Measurements from ENCODE around the gene CASZ1. TPM values are rescaled to one million over a fixed set of nuclear protein-coding genes. Genes with fewer than 3 reads are reported as not detected.

CASZ1 gene
- total RNA-seq, 4 donors from 2014 or later: 13.1 to 33.7 (median 20.9) TPM

- TF ChIP-seq POLR2A (IDR thresholded peaks at IDR 0.05) (no peak), CTCF (IDR thresholded peaks at IDR 0.05) (no peak)
- Histone ChIP-seq H3K27me3 (no peaks in the 10 kb centered on the region), H3K4me1 (peaks cover 24 to 88% (median 40%) of the 10 kb centered on the region in 3 donors), H3K4me3 (no peak overlapping the region), H3K27ac (peak overlapping the region; percentile 55 to 93 (median 90)), H3K36me3 (peaks cover 0 to 57% (median 7%) of the 10 kb centered on the region in 3 donors), H3K9me3 (no peaks in the 10 kb centered on the region)
- 77 to 86% methylated on average over 6 to 7 of the region's 14 CpGs for WGBS, 2 donors
- intact Hi-C loops (cut with DNase I): no loop called here
- DNase-seq: no peak
Observed at GRCh38 chr1:10632691-10633090, 163.8 kb downstream of the CASZ1 start.

GRCh38 chr1:10631811-10632593, 164.4 kb downstream of the CASZ1 start:
- H3K36me3 ChIP-seq: peaks cover 0 to 59% (median 7%) of the 10 kb centered on the region in 3 donors
- WGBS, 2 donors: 72 to 90% methylated on average over 6 of the region's 14 CpGs
- H3K9me3 ChIP-seq: no peaks in the 10 kb centered on the region
- TF ChIP-seq CTCF (IDR thresholded peaks at IDR 0.05): no peak
- TF ChIP-seq POLR2A (IDR thresholded peaks at IDR 0.05): no peak
- DNase-seq: no peak
- H3K27ac ChIP-seq: peak overlapping the region; percentile 55 to 93 (median 90)
- H3K27me3 ChIP-seq: no peaks in the 10 kb centered on the region
- H3K4me1 ChIP-seq: peaks cover 21 to 81% (median 35%) of the 10 kb centered on the region in 3 donors
- intact Hi-C loops (cut with DNase I): no loop called here
- no peak overlapping the region for H3K4me3 ChIP-seq

GRCh38 chr1:10631121-10631810, 165.2 kb downstream of the CASZ1 start:
- H3K27ac ChIP-seq: peak overlapping the region; percentile 55 to 93 (median 90)
- 88 to 100% methylated on average over 1 to 13 of the region's 20 CpGs for WGBS, 2 donors
- H3K36me3 ChIP-seq: peaks cover 0 to 66% (median 7%) of the 10 kb centered on the region in 3 donors
- H3K27me3 ChIP-seq: no peaks in the 10 kb centered on the region
- no peak overlapping the region for H3K4me3 ChIP-seq
- intact Hi-C loops (cut with DNase I): no loop called here
- DNase-seq: no peak
- peaks cover 19 to 74% (median 32%) of the 10 kb centered on the region in 3 donors for H3K4me1 ChIP-seq
- no peak for TF ChIP-seq POLR2A (IDR thresholded peaks at IDR 0.05)
- no peak for TF ChIP-seq CTCF (IDR thresholded peaks at IDR 0.05)
- no peaks in the 10 kb centered on the region for H3K9me3 ChIP-seq

- H3K9me3 ChIP-seq: no peaks in the 10 kb centered on the region
- TF ChIP-seq POLR2A (IDR thresholded peaks at IDR 0.05) (no peak), CTCF (IDR thresholded peaks at IDR 0.05) (no peak)
- 40% methylated on average over 1 of the region's 13 CpGs; no CpG with 5 or more reads in 1 of the 2 donors for WGBS, 2 donors
- H3K36me3 ChIP-seq: peaks cover 0 to 72% (median 7%) of the 10 kb centered on the region in 3 donors
- H3K27ac ChIP-seq: peak overlapping the region; percentile 30 to 93 (median 90)
- H3K4me1 ChIP-seq: peaks cover 14 to 68% (median 27%) of the 10 kb centered on the region in 3 donors
- no peak overlapping the region for H3K4me3 ChIP-seq
- intact Hi-C loops (cut with DNase I): no loop called here
- no peaks in the 10 kb centered on the region for H3K27me3 ChIP-seq
- DNase-seq: no peak
Observed at GRCh38 chr1:10630661-10631120, 165.8 kb downstream of the CASZ1 start.

Measured in esophagus squamous epithelium (tissue), 5 donors.